SK-N-MC (cell line): ENCODE results near the gene OR8B2.

Experiments used
- EZH2 ChIP-seq: fragments of 200-600 bp; sonication (generic); IDR thresholded peaks from one replicate; pipeline ENCODE4 v1.6.1; 2017; ENCODE audit warnings: antibody characterized with exemption
- POLR2AphosphoS5 ChIP-seq: IDR thresholded peaks from 2 replicates; pipeline ENCODE4 v1.6.1; 2012; ENCODE audit warnings: mild to moderate bottlenecking, low read depth, low read length, borderline replicate concordance

- TF ChIP-seq EZH2 (no peak), POLR2AphosphoS5 (no peak)
These were observed 44.2 kb downstream of the OR8B2 start for GRCh38 chr11:124340142-124340447.
